Stimulated activated CD8-positive, alpha-beta memory T cell treated with anti-CD3 and anti-CD28 coated beads, Interleukin-7, amount 100 ng/mL, for 1 hour (primary cell): ENCODE data around the gene RNLS.

Source experiments
- DNase-seq, 2 donors: peaks; one replicate each; pipeline ENCODE4 v3.0.0-alpha.2; 2020; ENCODE audit warnings: low read depth in 2 of 2

RNLS gene

GRCh38 chr10:88259381-88259780 is 323.7 kb downstream of the RNLS start:
- DNase-seq = no peak

GRCh38 chr10:88256886-88257285 is 326.2 kb downstream of the RNLS start:
- no peak for DNase-seq

GRCh38 chr10:88256013-88256680 is 327.0 kb downstream of the RNLS start:
- no peak for DNase-seq

GRCh38 chr10:88254091-88254490 is 329.0 kb downstream of the RNLS start:
- DNase-seq = no peak

GRCh38 chr10:88253622-88254021 is 329.5 kb downstream of the RNLS start:
- no peak for DNase-seq

GRCh38 chr10:88253128-88253527 is 330.0 kb downstream of the RNLS start:
- DNase-seq = no peak

- no peak for DNase-seq
Observed at GRCh38 chr10:88249450-88249849, 333.7 kb downstream of the RNLS start.

GRCh38 chr10:88246675-88247074 is 336.4 kb downstream of the RNLS start:
- DNase-seq = no peak

- DNase-seq = no peak
Observed at GRCh38 chr10:88245974-88246511, 337.1 kb downstream of the RNLS start.

GRCh38 chr10:88244781-88245625 is 338.1 kb downstream of the RNLS start:
- DNase-seq = no peak

- DNase-seq = no peak
Observed at GRCh38 chr10:88243836-88244730, 339.0 kb downstream of the RNLS start.

- DNase-seq = no peak
Observed at GRCh38 chr10:88243202-88243744, 339.8 kb downstream of the RNLS start.

GRCh38 chr10:88241501-88241900 is 341.6 kb downstream of the RNLS start:
- no peak for DNase-seq

- no peak for DNase-seq
Observed at GRCh38 chr10:88239212-88239611, 343.9 kb downstream of the RNLS start.

- DNase-seq = no peak
Observed at GRCh38 chr10:88238615-88238914, 344.6 kb downstream of the RNLS start.

GRCh38 chr10:88237896-88238614 is 345.1 kb downstream of the RNLS start:
- no peak for DNase-seq

- no peak for DNase-seq
Observed at GRCh38 chr10:88236121-88236743, 346.9 kb downstream of the RNLS start.

GRCh38 chr10:88234297-88234696 is 348.8 kb downstream of the RNLS start:
- no peak for DNase-seq

GRCh38 chr10:88233870-88234269 is 349.2 kb downstream of the RNLS start:
- no peak for DNase-seq

- DNase-seq = no peak
Observed at GRCh38 chr10:88232983-88233543, 350.1 kb downstream of the RNLS start.
